GM12891 (cell line): ENCODE data around the gene KRT2.

Source experiments
- DNase-seq: peaks from one replicate; pipeline ENCODE4 v3.0.0; 2011; ENCODE audit warnings: low spot score; ENCODE audit not compliant: insufficient read length
- FAIRE-seq: peaks from 2 replicates; lab custom pipeline; 2011; peaks lifted over from hg19 to GRCh38; lab: Jason Lieb, UNC
- PAX5 ChIP-seq: IDR thresholded peaks from 2 replicates; pipeline ENCODE4 v1.6.1; 2011; ENCODE audit warnings: low read length, moderate library complexity, mild to moderate bottlenecking; ENCODE audit not compliant: insufficient read depth, severe bottlenecking
- POLR2A ChIP-seq: IDR thresholded peaks from 2 replicates; pipeline ENCODE4 v1.6.1; 2011; ENCODE audit warnings: low read depth, low read length, control low read depth
- POLR2AphosphoS5 ChIP-seq: IDR thresholded peaks from 2 replicates; pipeline ENCODE4 v1.6.1; 2011; ENCODE audit warnings: low read depth, low read length, control low read depth
- POU2F2 ChIP-seq: IDR thresholded peaks from 2 replicates; pipeline ENCODE4 v1.6.1; 2011; ENCODE audit warnings: low read depth, mild to moderate bottlenecking, control low read depth, low read length, moderate library complexity
- SPI1 ChIP-seq: IDR thresholded peaks from 2 replicates; pipeline ENCODE4 v1.6.1; 2011; ENCODE audit warnings: low read depth, low read length, control low read depth
- TAF1 ChIP-seq: IDR thresholded peaks from 2 replicates; pipeline ENCODE4 v1.6.1; 2011; ENCODE audit warnings: low read depth, low read length, control low read depth

Gene KRT2

DNA sequence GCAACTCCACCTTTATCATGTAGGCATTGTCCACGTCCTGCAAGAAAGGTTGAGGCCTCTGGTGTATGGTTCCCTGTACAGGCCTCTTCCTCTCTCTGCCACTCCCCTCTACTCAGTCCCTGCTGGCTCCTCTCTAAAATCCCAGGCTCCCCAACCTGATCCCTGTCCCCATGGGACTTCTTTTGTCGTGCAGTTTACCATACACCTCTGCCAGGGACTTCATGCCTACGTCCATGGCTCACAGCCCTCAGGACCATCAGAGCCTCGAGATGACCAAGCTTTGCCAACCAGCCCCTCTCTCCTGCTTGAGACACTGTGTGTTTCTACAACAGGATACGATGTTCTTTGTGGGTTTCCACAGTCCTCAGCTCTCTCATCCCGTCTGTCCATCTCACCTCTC is 2.9 kb downstream of the KRT2 start:
- DNase-seq: no peak
- TF ChIP-seq POLR2A (no peak), SPI1 (no peak), PAX5 (no peak), POLR2AphosphoS5 (no peak), POU2F2 (no peak), TAF1 (no peak)
- no peak for FAIRE-seq

DNA sequence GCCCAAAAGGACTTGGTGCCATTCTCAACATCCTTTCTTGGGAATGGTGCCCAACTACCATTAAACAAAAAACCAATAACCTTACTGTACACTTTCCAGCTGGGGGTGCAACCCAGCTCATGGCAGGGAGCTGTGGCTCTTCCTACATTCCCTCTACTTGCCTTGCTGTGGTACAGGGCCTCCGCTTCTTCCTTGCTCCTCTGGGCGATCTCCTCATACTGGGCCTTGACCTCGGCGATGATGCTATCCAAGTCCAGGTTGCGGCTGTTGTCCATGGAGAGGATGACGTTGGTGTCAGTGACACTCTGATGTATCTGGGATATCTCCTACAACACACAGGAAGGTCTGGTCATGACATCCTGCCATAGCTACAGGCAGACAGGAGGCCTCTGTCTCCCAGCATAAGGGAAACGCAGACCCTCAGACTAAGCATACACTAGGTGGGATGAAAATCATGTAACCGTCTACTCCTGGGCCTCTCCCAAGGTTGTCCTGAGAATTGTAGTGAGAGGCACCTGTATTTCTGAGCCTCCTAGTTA is 3.9 kb downstream of the KRT2 start:
- FAIRE-seq (no peak), DNase-seq (no peak)

DNA sequence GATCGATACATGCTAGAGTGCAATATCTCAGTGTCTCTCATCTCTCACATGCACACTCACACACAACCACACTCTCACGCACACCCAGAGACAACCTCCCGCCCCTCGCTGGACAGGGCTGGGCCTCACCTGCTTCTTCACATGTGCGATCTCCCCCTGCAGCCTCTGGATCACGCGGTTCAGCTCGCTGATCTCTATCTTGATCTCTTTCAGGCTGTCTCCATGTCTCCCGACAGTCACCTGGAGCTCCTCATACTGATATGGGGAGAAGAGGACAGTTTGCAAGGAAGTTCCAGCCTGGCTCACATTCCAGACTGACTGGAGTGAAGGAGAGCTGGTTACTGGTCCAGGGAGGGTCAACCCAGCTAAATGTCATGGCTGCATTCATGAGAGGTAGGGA is 4.4 kb downstream of the KRT2 start:
- no peak for DNase-seq
- no peak for FAIRE-seq
- no peak for TF ChIP-seq POLR2AphosphoS5
- no peak for TF ChIP-seq PAX5

More for the DNA sequence above, 3.9 kb downstream of the KRT2 start:
- TF ChIP-seq POU2F2 (no peak), POLR2A (no peak), TAF1 (no peak), SPI1 (no peak), PAX5 (no peak), POLR2AphosphoS5 (no peak)

DNA sequence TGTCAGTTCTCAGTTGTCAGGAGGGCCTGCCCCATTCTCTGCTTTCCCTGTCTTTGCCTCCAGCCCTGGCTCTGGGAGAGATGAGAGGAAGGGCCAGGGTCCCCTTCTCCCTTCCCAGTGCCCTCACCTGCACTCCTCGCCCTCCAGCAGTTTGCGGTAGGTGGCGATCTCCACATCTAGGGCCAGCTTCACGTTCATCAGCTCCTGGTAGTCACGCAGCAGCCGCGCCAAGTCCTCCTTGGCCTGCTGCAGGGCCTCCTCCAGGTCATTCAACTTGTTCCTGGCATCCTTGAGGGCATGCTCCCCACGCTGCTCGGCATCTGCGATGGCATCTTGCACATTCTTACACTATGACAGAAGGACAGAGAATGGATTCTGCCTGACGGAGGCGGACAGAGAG is 5.4 kb downstream of the KRT2 start:
- TF ChIP-seq SPI1 (no peak), PAX5 (no peak), POU2F2 (no peak), TAF1 (no peak), POLR2AphosphoS5 (no peak), POLR2A (no peak)
- no peak for FAIRE-seq
- DNase-seq: no peak

- TF ChIP-seq SPI1 (peak; percentile 48), POLR2A (no peak), PAX5 (no peak)
- no peak for FAIRE-seq
- no peak for DNase-seq
Measured at GRCh38 chr12:52645982-52646381, 6.0 kb downstream of the KRT2 start.

DNA sequence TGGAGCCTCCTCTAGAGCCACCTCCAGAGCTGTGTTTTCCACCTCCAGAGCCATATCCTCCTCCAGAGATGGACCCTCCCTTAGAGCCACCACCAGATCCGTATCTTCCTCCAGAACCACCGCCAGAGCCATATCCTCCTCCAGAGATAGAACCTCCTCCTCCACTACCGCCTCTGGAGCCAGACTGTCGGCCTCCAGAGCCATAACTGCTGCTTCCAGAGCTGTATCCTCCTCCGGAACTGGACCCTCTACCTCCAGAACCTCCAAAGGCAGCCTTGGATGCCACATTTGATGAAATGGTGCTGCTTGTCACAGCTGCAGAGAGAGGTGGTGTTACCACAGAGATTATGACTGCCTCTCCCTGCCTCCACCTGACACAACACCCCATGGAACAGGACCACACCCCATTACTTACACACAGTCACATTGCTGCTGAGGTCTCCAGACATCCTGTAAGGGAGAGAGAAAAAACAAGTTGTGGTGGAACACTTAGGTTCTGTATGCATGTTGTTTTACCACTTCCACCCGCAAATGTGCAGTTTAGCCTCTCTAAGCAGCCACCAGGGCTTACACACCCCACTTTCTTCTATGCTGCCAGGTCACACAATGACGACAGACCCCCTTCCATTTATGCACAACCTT is 6.8 kb downstream of the KRT2 start:
- FAIRE-seq (no peak), DNase-seq (no peak)
- no peak for TF ChIP-seq POLR2A
- no peak for TF ChIP-seq POLR2AphosphoS5
- no peak for TF ChIP-seq PAX5
- no peak for TF ChIP-seq TAF1
- TF ChIP-seq SPI1: no peak
- no peak for TF ChIP-seq POU2F2

DNA sequence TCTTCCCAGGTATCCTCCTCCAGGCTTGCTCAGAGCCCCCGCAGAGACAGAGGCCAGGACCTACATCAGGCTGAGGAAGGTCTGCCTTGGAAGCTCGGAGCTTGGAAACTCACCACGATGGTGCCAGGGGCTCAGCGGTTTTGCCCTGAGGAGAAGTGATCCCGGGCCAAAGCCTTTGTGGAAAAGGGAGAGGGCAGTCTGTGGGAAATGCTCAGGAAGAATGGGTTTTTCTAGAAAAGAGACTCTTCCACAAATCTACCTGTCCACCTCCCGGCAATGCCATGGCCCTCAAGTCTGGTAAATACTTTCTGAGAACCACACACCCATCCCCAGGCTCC is 8.0 kb downstream of the KRT2 start:
- no peak for DNase-seq
- FAIRE-seq: no peak
- TF ChIP-seq SPI1 (no peak), POLR2AphosphoS5 (no peak), TAF1 (no peak), POU2F2 (no peak), POLR2A (no peak), PAX5 (no peak)

DNA sequence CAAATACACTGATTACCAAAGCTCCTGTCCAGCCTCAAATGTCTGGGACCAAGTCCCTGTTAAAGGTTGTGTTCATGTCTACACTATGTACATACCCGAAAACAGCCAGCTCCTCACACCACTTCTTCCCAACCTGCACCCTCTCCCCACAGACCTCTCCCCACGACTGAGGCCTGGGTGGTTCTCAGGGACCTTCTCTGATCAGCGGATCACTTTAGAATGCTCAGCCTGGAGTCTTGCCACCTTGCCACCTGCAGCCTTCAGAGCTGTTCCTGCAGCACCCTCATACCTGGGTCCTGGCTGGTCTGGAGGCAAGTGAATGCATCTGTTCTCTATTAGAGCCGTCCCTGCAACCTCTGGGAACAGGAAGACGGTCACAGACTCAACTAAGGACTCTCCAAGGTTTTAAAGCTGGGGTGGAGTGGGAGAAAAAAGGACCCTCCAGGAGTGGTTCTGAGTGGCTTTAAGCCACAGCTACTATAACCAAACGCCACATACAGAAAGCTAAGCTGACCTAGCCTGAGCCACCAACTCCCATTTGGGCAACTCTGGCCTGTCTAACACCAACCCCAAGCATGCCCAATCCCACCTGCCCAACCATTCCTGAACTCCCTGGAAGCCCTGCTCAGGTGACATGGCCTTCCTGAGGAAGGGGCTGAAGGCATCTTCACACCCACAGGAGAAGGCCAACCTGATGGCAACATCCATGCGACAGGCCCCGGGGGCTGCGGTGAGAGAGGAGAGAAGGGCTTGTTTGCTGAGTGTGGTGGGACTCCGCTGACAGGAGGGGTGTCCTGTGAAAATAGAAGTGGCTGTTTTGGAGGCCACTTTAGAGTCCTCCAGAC is 8.6 kb downstream of the KRT2 start:
- no peak for DNase-seq
- no peak for TF ChIP-seq PAX5
- TF ChIP-seq POLR2A: no peak
- TF ChIP-seq POLR2AphosphoS5: no peak
- no peak for TF ChIP-seq SPI1
- no peak for TF ChIP-seq TAF1
- TF ChIP-seq POU2F2: no peak
- FAIRE-seq: no peak

DNA sequence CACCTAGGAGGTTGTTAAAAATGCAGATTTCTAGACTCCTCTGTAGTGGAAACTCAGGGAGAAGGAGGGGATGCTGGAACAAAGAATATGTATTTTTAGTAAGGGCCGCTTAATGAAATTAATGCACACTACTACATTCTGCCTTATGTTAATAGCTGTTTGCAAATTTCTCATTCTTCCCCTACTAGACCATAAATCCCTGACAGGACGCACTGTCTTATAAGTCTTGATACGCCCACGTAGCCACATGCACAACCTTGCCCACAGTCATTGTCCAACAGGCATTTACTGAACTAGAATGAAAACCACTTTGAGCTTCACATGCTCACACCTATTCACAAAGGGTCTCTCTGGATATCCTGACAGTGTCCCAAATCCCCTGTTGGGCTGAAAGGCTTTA is 10.5 kb downstream of the KRT2 start:
- DNase-seq (no peak), FAIRE-seq (no peak)
- TF ChIP-seq TAF1: no peak
- no peak for TF ChIP-seq POLR2AphosphoS5
- TF ChIP-seq PAX5: no peak
- no peak for TF ChIP-seq SPI1
- TF ChIP-seq POLR2A: no peak
- no peak for TF ChIP-seq POU2F2

- TF ChIP-seq POU2F2: no peak
- TF ChIP-seq POLR2AphosphoS5: no peak
- TF ChIP-seq TAF1: no peak
- TF ChIP-seq PAX5: no peak
- TF ChIP-seq POLR2A: no peak
- no peak for TF ChIP-seq SPI1
- FAIRE-seq: no peak
- no peak for DNase-seq
Measured at GRCh38 chr12:52637299-52637698, 14.7 kb downstream of the KRT2 start.
